Measurements from ENCODE around the gene CCNK. TPM values are rescaled to one million over a fixed set of nuclear protein-coding genes. Genes with fewer than 3 reads are reported as not detected.

CCNK gene
- total and polyA plus RNA-seq, 2 of the 13 experiments (the other 11 are each of a cell fraction or from before 2014, with no cell fraction given): 4.9 to 9.7 TPM

DNA sequence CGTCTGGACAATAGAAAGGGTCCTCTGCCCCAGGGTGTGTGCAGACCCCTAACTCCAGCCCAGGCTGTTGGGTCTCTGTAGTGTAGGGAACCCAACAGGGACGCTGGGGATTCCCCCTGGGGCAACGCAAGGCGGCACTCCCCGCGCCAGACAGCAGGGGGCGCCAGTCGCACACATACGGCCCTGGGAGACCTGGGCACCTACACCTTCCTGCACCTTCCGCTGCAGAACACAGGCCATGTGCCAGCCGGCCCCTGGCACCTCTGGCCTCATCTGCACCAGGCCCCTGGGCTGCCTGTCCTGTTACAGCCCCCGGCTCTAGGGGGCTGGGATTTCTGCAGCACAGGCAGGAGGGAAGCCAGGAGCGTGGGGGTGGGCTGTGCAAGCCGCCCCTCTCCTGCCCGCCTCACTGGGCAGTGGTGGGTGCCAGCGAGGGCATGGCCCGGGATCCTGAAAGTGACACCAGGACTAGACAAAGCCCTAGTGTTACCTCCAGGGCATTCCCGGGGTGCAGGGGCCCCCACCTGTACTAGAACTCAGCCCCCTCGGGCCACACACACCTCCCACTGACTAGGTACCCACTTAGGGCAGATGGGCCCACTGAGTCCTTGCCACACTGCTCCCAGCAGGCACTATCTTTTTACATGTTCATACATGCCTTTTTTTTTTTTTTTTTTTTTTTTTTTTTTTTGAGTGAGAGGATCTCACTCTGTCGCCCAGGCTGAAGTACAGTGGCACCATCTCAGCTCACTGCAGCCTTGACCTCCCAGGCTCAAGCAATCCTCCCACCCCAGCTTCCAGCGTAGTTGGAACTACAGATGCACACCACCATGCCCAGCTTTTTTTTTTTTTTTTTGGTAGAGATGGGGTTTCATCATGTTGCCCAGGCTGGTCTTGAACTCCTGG lies 37.5 kb downstream of the CCNK start (continued):
- TF ChIP-seq ZNF234 (CRISPR knock-in tag; conservative IDR thresholded peaks at IDR 0.05) (no peak), HNRNPL (IDR thresholded peaks at IDR 0.05; ENCODE audit: low read depth, low read length) (peak; percentile 99), STAG1 (CRISPR knock-in tag; IDR thresholded peaks at IDR 0.05) (peak; percentile 99), ZNF225 (CRISPR knock-in tag; IDR thresholded peaks at IDR 0.05) (peak; percentile 46; the same call in 1 of the 2 replicates), TGIF2 (CRISPR knock-in tag; IDR thresholded peaks at IDR 0.05) (no peak), ZFP82 (CRISPR knock-in tag; IDR thresholded peaks at IDR 0.05; ENCODE audit: borderline replicate concordance) (no peak), ZMAT3 (CRISPR knock-in tag; conservative IDR thresholded peaks at IDR 0.05) (no peak)
- TF ChIP-seq, protein P1, sequence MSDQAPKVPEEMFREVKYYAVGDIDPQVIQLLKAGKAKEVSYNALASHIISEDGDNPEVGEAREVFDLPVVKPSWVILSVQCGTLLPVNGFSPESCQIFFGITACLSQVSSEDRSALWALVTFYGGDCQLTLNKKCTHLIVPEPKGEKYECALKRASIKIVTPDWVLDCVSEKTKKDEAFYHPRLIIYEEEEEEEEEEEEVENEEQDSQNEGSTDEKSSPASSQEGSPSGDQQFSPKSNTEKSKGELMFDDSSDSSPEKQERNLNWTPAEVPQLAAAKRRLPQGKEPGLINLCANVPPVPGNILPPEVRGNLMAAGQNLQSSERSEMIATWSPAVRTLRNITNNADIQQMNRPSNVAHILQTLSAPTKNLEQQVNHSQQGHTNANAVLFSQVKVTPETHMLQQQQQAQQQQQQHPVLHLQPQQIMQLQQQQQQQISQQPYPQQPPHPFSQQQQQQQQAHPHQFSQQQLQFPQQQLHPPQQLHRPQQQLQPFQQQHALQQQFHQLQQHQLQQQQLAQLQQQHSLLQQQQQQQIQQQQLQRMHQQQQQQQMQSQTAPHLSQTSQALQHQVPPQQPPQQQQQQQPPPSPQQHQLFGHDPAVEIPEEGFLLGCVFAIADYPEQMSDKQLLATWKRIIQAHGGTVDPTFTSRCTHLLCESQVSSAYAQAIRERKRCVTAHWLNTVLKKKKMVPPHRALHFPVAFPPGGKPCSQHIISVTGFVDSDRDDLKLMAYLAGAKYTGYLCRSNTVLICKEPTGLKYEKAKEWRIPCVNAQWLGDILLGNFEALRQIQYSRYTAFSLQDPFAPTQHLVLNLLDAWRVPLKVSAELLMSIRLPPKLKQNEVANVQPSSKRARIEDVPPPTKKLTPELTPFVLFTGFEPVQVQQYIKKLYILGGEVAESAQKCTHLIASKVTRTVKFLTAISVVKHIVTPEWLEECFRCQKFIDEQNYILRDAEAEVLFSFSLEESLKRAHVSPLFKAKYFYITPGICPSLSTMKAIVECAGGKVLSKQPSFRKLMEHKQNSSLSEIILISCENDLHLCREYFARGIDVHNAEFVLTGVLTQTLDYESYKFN (CRISPR knock-in tag; conservative IDR thresholded peaks at IDR 0.05): no peak
- TF ChIP-seq, protein P2, sequence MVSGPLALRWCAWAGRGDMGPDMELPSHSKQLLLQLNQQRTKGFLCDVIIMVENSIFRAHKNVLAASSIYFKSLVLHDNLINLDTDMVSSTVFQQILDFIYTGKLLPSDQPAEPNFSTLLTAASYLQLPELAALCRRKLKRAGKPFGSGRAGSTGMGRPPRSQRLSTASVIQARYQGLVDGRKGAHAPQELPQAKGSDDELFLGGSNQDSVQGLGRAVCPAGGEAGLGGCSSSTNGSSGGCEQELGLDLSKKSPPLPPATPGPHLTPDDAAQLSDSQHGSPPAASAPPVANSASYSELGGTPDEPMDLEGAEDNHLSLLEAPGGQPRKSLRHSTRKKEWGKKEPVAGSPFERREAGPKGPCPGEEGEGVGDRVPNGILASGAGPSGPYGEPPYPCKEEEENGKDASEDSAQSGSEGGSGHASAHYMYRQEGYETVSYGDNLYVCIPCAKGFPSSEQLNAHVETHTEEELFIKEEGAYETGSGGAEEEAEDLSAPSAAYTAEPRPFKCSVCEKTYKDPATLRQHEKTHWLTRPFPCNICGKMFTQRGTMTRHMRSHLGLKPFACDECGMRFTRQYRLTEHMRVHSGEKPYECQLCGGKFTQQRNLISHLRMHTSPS (CRISPR knock-in tag; IDR thresholded peaks at IDR 0.05; ENCODE audit: low read depth): peak; percentile 81
- TF ChIP-seq, protein P3, sequence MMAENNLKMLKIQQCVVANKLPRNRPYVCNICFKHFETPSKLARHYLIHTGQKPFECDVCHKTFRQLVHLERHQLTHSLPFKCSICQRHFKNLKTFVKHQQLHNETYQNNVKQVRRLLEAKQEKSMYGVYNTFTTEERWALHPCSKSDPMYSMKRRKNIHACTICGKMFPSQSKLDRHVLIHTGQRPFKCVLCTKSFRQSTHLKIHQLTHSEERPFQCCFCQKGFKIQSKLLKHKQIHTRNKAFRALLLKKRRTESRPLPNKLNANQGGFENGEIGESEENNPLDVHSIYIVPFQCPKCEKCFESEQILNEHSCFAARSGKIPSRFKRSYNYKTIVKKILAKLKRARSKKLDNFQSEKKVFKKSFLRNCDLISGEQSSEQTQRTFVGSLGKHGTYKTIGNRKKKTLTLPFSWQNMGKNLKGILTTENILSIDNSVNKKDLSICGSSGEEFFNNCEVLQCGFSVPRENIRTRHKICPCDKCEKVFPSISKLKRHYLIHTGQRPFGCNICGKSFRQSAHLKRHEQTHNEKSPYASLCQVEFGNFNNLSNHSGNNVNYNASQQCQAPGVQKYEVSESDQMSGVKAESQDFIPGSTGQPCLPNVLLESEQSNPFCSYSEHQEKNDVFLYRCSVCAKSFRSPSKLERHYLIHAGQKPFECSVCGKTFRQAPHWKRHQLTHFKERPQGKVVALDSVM (CRISPR knock-in tag; IDR thresholded peaks at IDR 0.05): peak; percentile 4; the same call in 1 of the 2 replicates
- TF ChIP-seq, protein P4, sequence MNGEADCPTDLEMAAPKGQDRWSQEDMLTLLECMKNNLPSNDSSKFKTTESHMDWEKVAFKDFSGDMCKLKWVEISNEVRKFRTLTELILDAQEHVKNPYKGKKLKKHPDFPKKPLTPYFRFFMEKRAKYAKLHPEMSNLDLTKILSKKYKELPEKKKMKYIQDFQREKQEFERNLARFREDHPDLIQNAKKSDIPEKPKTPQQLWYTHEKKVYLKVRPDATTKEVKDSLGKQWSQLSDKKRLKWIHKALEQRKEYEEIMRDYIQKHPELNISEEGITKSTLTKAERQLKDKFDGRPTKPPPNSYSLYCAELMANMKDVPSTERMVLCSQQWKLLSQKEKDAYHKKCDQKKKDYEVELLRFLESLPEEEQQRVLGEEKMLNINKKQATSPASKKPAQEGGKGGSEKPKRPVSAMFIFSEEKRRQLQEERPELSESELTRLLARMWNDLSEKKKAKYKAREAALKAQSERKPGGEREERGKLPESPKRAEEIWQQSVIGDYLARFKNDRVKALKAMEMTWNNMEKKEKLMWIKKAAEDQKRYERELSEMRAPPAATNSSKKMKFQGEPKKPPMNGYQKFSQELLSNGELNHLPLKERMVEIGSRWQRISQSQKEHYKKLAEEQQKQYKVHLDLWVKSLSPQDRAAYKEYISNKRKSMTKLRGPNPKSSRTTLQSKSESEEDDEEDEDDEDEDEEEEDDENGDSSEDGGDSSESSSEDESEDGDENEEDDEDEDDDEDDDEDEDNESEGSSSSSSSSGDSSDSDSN (CRISPR knock-in tag; IDR thresholded peaks at IDR 0.05): no peak
- TF ChIP-seq, protein P5, sequence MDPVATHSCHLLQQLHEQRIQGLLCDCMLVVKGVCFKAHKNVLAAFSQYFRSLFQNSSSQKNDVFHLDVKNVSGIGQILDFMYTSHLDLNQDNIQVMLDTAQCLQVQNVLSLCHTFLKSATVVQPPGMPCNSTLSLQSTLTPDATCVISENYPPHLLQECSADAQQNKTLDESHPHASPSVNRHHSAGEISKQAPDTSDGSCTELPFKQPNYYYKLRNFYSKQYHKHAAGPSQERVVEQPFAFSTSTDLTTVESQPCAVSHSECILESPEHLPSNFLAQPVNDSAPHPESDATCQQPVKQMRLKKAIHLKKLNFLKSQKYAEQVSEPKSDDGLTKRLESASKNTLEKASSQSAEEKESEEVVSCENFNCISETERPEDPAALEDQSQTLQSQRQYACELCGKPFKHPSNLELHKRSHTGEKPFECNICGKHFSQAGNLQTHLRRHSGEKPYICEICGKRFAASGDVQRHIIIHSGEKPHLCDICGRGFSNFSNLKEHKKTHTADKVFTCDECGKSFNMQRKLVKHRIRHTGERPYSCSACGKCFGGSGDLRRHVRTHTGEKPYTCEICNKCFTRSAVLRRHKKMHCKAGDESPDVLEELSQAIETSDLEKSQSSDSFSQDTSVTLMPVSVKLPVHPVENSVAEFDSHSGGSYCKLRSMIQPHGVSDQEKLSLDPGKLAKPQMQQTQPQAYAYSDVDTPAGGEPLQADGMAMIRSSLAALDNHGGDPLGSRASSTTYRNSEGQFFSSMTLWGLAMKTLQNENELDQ (CRISPR knock-in tag; IDR thresholded peaks at IDR 0.05; ENCODE audit: borderline replicate concordance): 0 out of 2 replicates have a peak, but pooled peaks have one; percentile 55

Data from HepG2 (cell line).